Urothelium cell line (cell line): ENCODE results near the gene TPRA1.
A peak's percentile ranks its signal among the peaks of the same experiment; 100 is the strongest.

Experiments used
- DNase-seq: peaks from one replicate; pipeline ENCODE4 v3.0.0; 2011; ENCODE audit warnings: low spot score, mixed read lengths
- FAIRE-seq: peaks from 2 replicates; lab custom pipeline; 2011; peaks lifted over from hg19 to GRCh38; lab: Jason Lieb, UNC

Gene TPRA1

GRCh38 chr3:127590593-127591465 is at the start of gene TPRA1:
TPRA1 (minus strand) TSS chr3:127590733; CDS start chr3:127580146, 10,587 bp downstream.
- FAIRE-seq (no peak), DNase-seq (peak; percentile 96)

DNA sequence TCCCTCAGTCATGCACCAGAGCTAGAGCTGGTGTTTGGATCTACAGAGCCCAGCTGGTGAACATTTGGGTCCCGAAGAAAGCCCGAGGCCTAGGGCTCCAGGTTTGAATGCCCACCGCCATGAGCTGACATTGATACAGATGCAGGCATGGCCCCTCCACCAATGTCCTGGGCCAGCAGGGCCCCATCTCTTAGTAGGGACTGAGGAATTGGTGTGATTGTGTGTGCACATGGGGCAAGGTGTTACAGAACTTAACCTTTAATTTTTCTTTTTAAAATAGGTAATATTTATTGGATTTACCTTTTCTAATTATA is 49.5 kb upstream of the TPRA1 start:
- DNase-seq, result no peak
- FAIRE-seq, result no peak

- no peak for DNase-seq
- FAIRE-seq, result no peak
Measured at GRCh38 chr3:127639173-127640041, 48.9 kb upstream of the TPRA1 start.

DNA sequence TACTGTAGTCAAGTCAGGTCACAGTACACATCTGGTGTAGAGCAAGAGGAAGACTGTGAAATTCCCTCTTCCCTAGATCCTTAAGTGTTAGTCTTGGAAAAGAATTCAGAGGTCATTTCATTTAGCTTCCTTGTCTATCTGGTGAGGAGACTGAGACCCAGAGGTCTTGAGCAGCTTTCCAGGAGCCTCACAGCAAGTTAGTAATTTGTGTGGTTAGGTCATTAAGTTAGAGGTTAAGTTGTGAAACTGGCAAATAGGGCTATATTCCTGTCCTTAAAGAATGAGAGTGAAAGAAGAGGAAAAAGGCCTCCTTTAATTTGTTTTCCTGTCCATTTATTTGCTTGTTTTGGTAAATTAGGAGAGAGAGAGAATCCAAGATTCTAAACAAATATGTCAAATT is 47.4 kb upstream of the TPRA1 start:
- DNase-seq (no peak), FAIRE-seq (no peak)

DNA sequence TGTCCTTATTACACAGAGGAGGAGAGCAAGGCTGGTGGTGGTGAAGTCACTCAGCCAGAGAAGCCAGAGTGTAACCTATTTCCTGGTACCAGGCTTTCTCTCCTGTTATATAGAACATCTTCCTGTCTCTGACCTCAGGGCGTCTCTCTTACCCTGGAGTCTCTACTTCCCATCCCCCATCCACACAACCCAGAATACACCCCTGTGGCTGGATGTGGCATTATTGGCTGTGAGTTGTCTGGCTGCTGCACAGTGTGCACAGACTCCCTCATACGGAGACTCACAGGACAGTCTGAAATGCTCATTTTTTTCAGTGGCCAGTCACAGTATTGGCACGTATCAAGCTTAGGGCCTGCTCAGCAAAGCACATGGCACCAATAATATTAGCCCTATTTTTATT is 47.0 kb upstream of the TPRA1 start:
- DNase-seq (no peak), FAIRE-seq (no peak)

GRCh38 chr3:127634653-127635052 is 44.1 kb upstream of the TPRA1 start:
- FAIRE-seq (no peak), DNase-seq (no peak)

DNA sequence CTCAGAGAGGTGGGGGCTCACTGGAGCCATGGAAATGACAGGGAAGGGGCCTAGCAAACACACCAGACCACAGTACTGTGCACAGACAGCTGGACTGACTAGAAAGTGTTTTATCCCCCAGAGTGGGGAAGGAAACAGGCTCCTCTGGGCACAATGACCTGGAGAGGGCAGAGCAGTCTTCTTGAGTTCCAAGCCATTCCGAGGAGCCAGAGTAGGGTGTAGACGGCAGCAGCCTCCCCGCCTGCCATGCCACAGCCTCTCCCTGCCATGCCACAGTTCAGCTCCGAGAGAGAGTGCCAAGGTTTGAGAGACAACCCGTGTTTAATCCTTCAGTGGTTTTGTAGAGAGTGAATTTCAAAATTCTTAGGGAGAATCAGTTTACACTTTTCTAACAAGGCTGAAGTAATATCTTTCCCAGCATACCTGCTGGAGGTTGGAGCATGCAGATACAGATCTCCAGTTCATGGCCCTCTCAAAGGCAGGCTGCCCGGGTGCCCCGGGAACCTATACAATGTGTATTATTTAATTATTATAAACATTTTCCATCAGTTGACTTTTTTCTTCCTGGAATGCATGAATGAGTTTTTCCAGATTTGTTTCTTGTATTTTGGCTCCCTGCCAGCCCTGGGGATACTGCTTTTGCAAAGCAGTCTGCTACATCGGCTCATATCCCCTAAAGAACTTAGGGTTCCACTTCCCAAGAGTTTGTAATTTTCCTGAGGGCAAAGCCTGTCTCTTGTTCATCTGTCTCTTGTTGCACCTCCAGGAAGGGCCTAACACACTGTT is 41.7 kb upstream of the TPRA1 start:
- FAIRE-seq, result no peak

GRCh38 chr3:127630811-127631714 is 40.5 kb upstream of the TPRA1 start:
- FAIRE-seq, result no peak
- no peak for DNase-seq

More for the DNA sequence above, 41.7 kb upstream of the TPRA1 start:
- no peak for DNase-seq

DNA sequence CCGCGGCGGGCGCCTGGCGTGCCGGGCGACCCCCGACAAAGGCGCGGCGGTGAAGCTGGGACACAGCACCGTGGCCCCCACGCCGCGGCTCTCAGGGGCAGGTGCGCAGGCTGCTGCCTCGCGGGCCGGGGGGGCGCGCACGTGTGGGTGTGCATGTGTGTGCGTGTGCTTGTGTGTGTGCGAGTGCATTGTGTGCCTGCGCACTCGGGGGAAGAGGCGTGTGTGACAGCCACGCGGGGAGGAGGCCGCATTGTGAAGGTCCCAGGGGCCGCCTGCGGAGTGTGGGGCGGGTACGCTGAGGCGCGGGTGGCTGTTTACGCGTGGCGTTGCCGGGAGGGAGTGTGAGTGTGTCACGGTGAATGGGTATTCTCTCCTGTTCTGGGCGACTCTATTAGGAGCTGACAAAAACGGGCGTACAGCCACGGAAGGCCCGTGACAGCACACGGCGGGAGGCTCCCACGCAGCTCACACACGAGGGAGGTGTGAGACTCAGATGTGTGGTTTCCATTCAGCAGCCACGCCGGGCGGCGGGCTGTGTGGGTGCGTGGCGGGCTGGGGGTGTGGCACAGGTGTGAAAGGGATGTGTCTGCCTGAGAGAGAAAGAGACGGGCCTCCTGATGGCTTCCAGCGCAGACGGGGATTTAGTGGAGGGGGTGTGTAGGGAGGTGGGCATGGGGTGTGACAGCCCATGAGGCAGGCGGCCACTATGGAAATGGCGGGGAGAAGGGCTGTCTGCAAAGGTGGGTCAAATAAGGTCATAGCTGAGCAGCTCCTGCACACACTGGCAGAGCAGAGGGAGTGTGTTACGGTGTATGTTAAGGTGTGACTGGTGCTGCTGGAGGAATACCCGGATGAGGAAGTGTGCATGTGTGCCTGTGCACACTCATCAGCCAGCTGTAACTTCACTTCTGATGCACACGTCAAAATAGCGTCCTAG is 39.2 kb upstream of the TPRA1 start:
- FAIRE-seq (peak; percentile 75), DNase-seq (no peak)

- DNase-seq, result peak; percentile 92
- peak; percentile 23 for FAIRE-seq
Measured at GRCh38 chr3:127628788-127629466, 38.4 kb upstream of the TPRA1 start, which contains the start of gene PODXL2. PODXL2 (plus strand) TSS chr3:127629185; CDS start chr3:127629220, 35 bp downstream.

DNA sequence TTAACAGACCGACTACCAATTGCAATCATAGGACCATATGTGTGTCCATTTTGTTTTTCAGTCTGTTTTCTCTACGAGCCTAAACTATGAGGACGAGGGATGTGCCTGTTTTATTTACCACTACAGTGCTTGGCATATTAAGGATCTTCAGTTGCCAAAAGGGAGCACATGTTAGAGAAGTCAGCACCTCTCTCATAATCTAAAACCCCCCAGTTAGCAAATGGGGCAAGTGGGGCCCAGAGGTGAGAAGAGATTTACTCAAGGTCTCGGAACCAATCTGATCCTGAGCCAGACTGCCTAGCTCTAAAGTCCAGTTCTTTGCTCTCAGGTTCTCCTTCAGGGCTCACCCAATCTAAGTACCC is 37.9 kb upstream of the TPRA1 start:
- no peak for DNase-seq
- no peak for FAIRE-seq

GRCh38 chr3:127625821-127626220 is 35.3 kb upstream of the TPRA1 start:
- no peak for DNase-seq
- FAIRE-seq, result no peak

DNA sequence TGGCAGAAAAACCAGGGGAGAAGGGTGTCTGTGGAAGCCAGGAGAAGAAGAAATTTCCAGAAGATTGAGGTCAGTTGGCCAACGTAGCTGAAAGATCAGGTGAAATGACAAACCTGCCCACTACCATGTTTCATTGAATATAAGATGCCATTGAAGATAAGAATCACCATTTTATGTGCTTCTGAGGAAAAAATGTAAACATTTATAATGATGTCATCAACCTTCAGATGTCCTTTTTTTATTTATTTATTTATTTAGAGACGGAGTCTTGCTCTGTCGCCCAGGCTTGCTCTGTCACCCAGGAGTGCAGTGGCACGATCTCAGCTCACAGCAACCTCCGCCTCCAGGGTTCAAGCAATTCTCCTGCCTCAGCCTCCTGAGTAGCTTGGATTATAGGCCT is 33.5 kb upstream of the TPRA1 start:
- FAIRE-seq (no peak), DNase-seq (no peak)

DNA sequence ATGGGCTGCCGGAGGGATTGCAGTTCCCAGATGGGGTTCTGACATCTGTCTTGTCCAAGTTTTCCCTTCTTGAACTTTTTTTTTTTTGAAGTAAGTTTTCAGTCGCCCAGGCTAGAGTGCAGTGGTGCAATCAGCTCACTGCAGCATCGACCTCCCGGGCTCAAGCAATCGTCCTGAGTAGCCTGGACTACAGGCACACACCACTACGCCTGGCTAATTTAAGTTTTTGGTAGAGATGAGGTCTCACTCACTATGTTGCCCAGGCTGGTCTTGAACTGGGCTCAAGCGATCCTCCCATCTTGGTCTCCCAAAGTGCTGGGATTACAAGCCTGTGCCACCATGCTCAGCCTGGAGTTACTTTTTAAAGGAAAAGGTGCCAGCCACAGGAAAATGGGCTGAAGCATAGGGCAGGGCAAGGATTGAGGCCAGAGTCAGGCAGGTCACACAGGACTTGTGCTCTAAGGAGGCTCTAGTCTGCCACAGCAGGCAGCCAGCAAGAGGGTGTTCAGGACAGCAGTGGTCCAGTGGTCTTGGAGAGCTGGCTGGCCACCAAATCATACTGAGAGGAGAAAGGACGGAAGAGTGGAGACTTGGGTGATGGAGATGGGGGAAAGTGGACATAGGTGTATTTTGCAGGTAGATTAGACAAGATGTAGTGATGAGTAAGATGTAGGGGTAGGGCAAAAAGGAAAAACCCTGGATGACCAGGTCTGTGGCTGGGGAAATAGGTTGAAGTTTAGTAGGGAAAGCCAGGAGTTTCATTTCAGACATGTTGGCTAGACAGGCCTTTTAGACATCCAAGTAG is 32.4 kb upstream of the TPRA1 start:
- DNase-seq (no peak), FAIRE-seq (no peak)

GRCh38 chr3:127622031-127622430 is 31.5 kb upstream of the TPRA1 start:
- FAIRE-seq (no peak), DNase-seq (no peak)

GRCh38 chr3:127620637-127621375 is 30.3 kb upstream of the TPRA1 start:
- FAIRE-seq (no peak), DNase-seq (no peak)

DNA sequence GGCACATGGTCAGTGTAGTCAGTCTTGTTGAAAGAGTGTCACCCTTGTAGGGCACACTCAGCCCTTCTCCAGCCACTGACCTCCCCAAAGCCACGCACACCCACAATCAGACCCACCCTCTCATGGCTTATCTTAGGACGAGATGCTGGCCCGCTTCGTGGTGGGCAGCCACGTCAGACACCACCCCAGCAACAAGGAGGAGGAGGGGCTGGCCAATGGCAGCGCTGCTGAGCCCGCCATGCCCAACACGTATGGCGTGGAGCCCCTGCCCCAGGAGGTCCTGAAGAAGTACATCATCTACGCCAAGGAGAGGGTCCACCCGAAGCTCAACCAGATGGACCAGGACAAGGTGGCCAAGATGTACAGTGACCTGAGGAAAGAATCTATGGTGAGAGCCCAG is 28.4 kb upstream of the TPRA1 start:
- DNase-seq, result no peak
- peak; percentile 35 for FAIRE-seq
